HepG2 (cell line): ENCODE data around the gene SPATA25. TPM values are rescaled to one million over a fixed set of nuclear protein-coding genes. Genes with fewer than 3 reads are reported as not detected.
A peak's percentile ranks its signal among the peaks of the same experiment; 100 is the strongest.

Experiments
- ARNTL ChIP-seq: sonication (generic); formaldehyde crosslinking; IDR thresholded peaks from 2 replicates; pipeline ENCODE4 v1.4.0; 2020; ENCODE audit warnings: mild to moderate bottlenecking, missing genetic modification reagents
- ESRRA ChIP-seq: sonication (generic); formaldehyde crosslinking; IDR thresholded peaks from 2 replicates; pipeline ENCODE4 v1.5.1; 2020; ENCODE audit warnings: mild to moderate bottlenecking, low read depth, missing genetic modification reagents
- GLI4 ChIP-seq: sonication (generic); formaldehyde crosslinking; IDR thresholded peaks from 2 replicates; pipeline ENCODE4 v1.5.1; 2020; ENCODE audit warnings: missing genetic modification reagents, mild to moderate bottlenecking, moderate library complexity, borderline replicate concordance
- HES4 ChIP-seq: sonication (generic); formaldehyde crosslinking; IDR thresholded peaks from 2 replicates; pipeline ENCODE4 v1.9.0; 2021; ENCODE audit warnings: mild to moderate bottlenecking, missing genetic modification reagents, borderline replicate concordance
- ISX ChIP-seq: sonication (generic); formaldehyde crosslinking; conservative IDR thresholded peaks from 2 replicates; pipeline ENCODE4 v1.5.0; 2020; ENCODE audit warnings: missing genetic modification reagents
- MLLT10 ChIP-seq: sonication (generic); formaldehyde crosslinking; IDR thresholded peaks from 2 replicates; pipeline ENCODE4 v1.4.0; 2020; ENCODE audit warnings: missing genetic modification reagents
- MLXIP ChIP-seq: sonication (generic); formaldehyde crosslinking; IDR thresholded peaks from 2 replicates; pipeline ENCODE4 v1.9.0; 2021; ENCODE audit warnings: missing genetic modification reagents, borderline replicate concordance
- MYPOP ChIP-seq: sonication (generic); formaldehyde crosslinking; IDR thresholded peaks from 2 replicates; pipeline ENCODE4 v1.8.1; 2023; ENCODE audit warnings: mild to moderate bottlenecking, moderate library complexity, missing genetic modification reagents
- NR0B2 ChIP-seq: sonication (generic); formaldehyde crosslinking; IDR thresholded peaks from 2 replicates; pipeline ENCODE4 v1.4.0; 2020; ENCODE audit warnings: mild to moderate bottlenecking, missing genetic modification reagents
- PCBP2 ChIP-seq: fragments of 200-400 bp; formaldehyde crosslinking; optimal IDR thresholded peaks from 2 replicates; pipeline ENCODE3; 2018; ENCODE audit warnings: low read length, low read depth; ENCODE audit not compliant: poor library complexity, severe bottlenecking
- SRSF4 ChIP-seq: fragments of 200-400 bp; formaldehyde crosslinking; IDR thresholded peaks from one replicate; pipeline ENCODE4 v1.6.1; 2018; ENCODE audit warnings: mild to moderate bottlenecking, low read depth, low read length, moderate library complexity; ENCODE audit not compliant: poor library complexity, severe bottlenecking
- TEAD3 ChIP-seq: optimal IDR thresholded peaks from 2 replicates; pipeline ENCODE3; 2016; ENCODE audit warnings: borderline replicate concordance
- WIZ ChIP-seq: sonication (generic); formaldehyde crosslinking; IDR thresholded peaks from 2 replicates; pipeline ENCODE4 v1.5.1; 2020; ENCODE audit warnings: mild to moderate bottlenecking, missing genetic modification reagents
- ZNF501 ChIP-seq: sonication (generic); formaldehyde crosslinking; IDR thresholded peaks from 2 replicates; pipeline ENCODE4 v1.5.1; 2020; ENCODE audit warnings: mild to moderate bottlenecking, moderate library complexity, missing genetic modification reagents
- ZNF629 ChIP-seq: sonication (generic); formaldehyde crosslinking; conservative IDR thresholded peaks from 2 replicates; pipeline ENCODE4 v1.5.0; 2020; ENCODE audit warnings: missing genetic modification reagents
- polyA plus RNA-seq, 8 experiments: library from polyadenylated mRNA; depleted of rRNA in 3 of 8; stranded (reverse) in 7 of 8; unstranded in 1 of 8; fragments of >200 nt; fragmentation: Illumina TruSeq in 4 of 8; extraction: Trizol in 4 of 8; gene quantifications; 2 replicates each; pipeline versions ENCODE4 v1.2.1 to v1.2.3, GENCODE V29; 2011 to 2016; ENCODE audit warnings: low read depth in 4 of 8, missing spikeins in 1 of 8, mixed read lengths in 1 of 8; ENCODE audit not compliant: insufficient read depth in 1 of 8
- total RNA-seq, 5 experiments: library from RNA; depleted of rRNA; stranded (reverse); fragments of >200 nt; fragmentation: Illumina TruSeq; extraction: Trizol; gene quantifications; 2 replicates each; pipeline ENCODE4 v1.2.3, GENCODE V29; 2016; ENCODE audit warnings: low read depth in 1 of 5
- TF ChIP-seq, protein P1 (sequence below): sonication (generic); formaldehyde crosslinking; IDR thresholded peaks from 2 replicates; pipeline ENCODE4 v1.5.0; 2020; ENCODE audit warnings: mild to moderate bottlenecking, missing genetic modification reagents, borderline replicate concordance
- TF ChIP-seq, protein P2 (sequence below): sonication (generic); formaldehyde crosslinking; IDR thresholded peaks from 2 replicates; pipeline ENCODE4 v1.4.0; 2020; ENCODE audit warnings: missing genetic modification reagents

SPATA25 gene
- total and polyA plus RNA-seq, 2 of the 13 experiments (the other 11 are each of a cell fraction or from before 2014, with no cell fraction given) = 4.8 to 7.6 TPM

DNA sequence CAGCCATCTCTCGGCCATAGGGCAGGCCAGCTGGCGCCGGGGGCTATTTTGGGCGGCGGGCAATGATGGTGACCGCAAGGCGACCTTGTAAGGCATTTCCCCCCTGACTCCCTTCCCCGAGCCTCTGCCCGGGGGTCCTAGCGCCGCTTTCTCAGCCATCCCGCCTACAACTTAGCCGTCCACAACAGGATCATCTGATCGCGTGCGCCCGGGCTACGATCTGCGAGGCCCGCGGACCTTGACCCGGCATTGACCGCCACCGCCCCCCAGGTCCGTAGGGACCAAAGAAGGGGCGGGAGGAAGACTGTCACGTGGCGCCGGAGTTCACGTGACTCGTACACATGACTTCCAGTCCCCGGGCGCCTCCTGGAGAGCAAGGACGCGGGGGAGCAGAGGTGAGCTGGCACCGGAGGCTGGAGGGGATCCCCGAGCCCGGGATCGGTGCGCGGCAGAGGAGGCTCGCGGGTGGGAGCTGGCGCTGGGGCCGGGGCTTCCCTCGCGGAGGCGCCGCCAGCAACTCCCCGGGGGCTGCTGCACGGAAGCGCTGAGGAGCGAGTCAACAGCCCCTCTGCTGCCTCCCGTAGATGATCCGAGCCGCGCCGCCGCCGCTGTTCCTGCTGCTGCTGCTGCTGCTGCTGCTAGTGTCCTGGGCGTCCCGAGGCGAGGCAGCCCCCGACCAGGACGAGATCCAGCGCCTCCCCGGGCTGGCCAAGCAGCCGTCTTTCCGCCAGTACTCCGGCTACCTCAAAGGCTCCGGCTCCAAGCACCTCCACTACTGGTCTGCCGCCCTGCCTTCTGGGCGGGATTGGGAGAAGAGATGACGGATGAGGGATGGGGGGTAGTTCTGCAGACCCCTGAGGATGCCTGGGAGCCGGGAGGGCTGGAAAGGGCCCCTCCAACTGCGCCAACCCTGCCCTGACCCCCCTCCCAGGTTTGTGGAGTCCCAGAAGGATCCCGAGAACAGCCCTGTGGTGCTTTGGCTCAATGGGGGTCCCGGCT is 3.9 kb upstream of the SPATA25 start, which contains the start of the genes CTSA and NEURL2 (continued):
- TF ChIP-seq, protein P1, sequence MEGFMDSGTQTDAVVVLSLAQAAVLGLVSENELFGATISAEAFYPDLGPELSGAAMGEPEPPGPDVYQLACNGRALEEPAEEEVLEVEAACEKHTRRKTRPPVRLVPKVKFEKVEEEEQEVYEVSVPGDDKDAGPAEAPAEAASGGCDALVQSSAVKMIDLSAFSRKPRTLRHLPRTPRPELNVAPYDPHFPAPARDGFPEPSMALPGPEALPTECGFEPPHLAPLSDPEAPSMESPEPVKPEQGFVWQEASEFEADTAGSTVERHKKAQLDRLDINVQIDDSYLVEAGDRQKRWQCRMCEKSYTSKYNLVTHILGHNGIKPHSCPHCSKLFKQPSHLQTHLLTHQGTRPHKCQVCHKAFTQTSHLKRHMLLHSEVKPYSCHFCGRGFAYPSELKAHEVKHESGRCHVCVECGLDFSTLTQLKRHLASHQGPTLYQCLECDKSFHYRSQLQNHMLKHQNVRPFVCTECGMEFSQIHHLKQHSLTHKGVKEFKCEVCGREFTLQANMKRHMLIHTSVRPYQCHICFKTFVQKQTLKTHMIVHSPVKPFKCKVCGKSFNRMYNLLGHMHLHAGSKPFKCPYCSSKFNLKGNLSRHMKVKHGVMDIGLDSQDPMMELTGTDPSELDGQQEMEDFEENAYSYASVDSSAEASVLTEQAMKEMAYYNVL (CRISPR knock-in tag) = peak; percentile 96; the same call in 1 of the 2 replicates
- TF ChIP-seq ARNTL (CRISPR knock-in tag) (peak; percentile 100), MLXIP (CRISPR knock-in tag) (peak; percentile 92), ESRRA (CRISPR knock-in tag) (peak; percentile 99), WIZ (CRISPR knock-in tag) (peak; percentile 91), NR0B2 (CRISPR knock-in tag) (peak; percentile 98), TEAD3 (CRISPR knock-in tag) (peak; percentile 87), GLI4 (CRISPR knock-in tag) (peak; percentile 63; the same call in 1 of the 2 replicates), SRSF4 (no peak), ZNF629 (CRISPR knock-in tag) (peak; percentile 73), ISX (CRISPR knock-in tag) (0 out of 2 replicates have a peak, but pooled peaks have one; percentile 19), HES4 (peak; percentile 87), PCBP2 (no peak), MLLT10 (no peak; the same call in 1 of the 2 replicates), MYPOP (peak; percentile 98), ZNF501 (peak; percentile 92)
- TF ChIP-seq, protein P2, sequence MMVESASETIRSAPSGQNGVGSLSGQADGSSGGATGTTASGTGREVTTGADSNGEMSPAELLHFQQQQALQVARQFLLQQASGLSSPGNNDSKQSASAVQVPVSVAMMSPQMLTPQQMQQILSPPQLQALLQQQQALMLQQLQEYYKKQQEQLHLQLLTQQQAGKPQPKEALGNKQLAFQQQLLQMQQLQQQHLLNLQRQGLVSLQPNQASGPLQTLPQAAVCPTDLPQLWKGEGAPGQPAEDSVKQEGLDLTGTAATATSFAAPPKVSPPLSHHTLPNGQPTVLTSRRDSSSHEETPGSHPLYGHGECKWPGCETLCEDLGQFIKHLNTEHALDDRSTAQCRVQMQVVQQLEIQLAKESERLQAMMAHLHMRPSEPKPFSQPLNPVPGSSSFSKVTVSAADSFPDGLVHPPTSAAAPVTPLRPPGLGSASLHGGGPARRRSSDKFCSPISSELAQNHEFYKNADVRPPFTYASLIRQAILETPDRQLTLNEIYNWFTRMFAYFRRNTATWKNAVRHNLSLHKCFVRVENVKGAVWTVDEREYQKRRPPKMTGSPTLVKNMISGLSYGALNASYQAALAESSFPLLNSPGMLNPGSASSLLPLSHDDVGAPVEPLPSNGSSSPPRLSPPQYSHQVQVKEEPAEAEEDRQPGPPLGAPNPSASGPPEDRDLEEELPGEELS = peak; percentile 92
